ENCODE measurements around the gene NOS1AP.

NOS1AP gene

DNA sequence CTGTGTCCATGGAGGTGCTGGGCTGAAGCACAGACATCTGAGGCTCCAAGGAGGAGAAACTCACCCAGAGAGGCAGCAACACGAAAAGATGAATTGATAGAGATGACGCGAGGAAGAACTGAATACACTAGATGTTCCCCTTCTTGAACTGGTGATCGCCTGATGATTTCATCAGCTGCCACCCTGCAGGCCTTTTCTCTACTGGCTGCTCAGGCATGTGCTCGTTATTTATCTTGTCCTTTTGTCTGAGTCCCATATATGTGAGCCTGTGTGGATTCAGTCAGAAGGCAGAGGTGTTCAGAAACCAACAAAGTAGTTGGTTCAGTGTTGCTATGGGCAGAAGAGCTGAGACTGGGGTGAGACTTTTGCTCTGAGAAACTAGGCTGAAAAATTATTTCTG is 202.9 kb downstream of the NOS1AP start:
- intact Hi-C loops (cut with DNase I; ENCODE audit: low total_unique reads) = no loop called here
- Histone ChIP-seq H3K27ac (no peak overlapping the region), H3K9me3 (no peaks in the 10 kb centered on the region), H3K4me3 (no peak overlapping the region), H3K4me1 (no peaks in the 10 kb centered on the region), H3K27me3 (no peaks in the 10 kb centered on the region), H3K36me3 (no peaks in the 10 kb centered on the region)
- TF ChIP-seq, protein P1, sequence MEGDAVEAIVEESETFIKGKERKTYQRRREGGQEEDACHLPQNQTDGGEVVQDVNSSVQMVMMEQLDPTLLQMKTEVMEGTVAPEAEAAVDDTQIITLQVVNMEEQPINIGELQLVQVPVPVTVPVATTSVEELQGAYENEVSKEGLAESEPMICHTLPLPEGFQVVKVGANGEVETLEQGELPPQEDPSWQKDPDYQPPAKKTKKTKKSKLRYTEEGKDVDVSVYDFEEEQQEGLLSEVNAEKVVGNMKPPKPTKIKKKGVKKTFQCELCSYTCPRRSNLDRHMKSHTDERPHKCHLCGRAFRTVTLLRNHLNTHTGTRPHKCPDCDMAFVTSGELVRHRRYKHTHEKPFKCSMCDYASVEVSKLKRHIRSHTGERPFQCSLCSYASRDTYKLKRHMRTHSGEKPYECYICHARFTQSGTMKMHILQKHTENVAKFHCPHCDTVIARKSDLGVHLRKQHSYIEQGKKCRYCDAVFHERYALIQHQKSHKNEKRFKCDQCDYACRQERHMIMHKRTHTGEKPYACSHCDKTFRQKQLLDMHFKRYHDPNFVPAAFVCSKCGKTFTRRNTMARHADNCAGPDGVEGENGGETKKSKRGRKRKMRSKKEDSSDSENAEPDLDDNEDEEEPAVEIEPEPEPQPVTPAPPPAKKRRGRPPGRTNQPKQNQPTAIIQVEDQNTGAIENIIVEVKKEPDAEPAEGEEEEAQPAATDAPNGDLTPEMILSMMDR (IDR thresholded peaks at IDR 0.05) = no peak
- DNase-seq = no peak

DNA sequence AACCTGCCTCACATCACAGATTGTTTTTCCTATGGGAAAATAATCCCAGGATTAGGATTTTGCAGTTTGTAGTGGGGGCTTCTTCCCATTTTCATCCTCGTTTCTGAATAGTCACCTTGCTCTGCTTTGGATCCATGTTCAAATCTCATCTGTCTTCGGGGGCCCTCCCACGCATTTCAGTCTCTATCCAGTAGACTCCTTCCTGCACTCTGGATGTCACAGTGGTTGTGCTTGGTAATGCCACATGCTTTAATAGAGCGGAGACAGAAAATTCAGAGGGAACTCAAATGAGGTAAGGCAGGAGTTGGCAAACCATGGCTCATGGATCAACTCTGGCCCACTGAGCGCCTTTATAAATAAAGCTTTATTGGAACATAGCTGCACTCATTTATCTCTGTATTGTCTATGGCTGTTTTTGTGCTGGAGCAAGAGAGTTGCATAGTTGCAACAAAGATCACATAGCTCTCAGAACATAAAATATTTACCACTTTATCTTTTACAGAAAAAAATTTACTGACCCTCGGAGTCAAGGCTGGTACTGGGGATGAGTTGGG is 206.2 kb downstream of the NOS1AP start:
- Histone ChIP-seq H3K4me3 (no peak overlapping the region), H3K4me1 (no peaks in the 10 kb centered on the region), H3K27me3 (no peaks in the 10 kb centered on the region), H3K36me3 (no peaks in the 10 kb centered on the region), H3K27ac (no peak overlapping the region), H3K9me3 (no peaks in the 10 kb centered on the region)
- DNase-seq = no peak
- TF ChIP-seq, protein P1 (IDR thresholded peaks at IDR 0.05) = no peak
- intact Hi-C loops (cut with DNase I; ENCODE audit: low total_unique reads) = loop anchor here (5.0 kb wide), 1 partner anchor 218 kb away; no protein-coding TSS in a partner anchor

DNA sequence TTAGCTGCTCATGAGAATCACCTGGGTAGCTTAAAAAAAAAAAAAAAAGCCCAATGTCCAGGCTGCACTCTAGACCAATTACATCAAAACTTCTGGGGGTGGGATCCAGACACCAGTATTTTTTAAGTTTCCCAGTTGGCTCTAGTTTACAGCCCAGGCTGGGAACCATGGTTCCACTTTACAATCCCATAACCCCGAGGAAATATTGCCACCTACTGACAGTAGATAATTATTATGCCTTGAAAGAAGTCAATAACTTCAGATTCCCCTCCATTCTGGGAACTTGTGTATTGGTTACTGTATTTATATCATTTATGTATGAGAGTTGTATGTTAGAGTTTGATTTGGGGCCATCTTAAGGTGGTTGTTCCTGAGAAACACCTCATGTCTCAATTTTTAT is 207.0 kb downstream of the NOS1AP start:
- H3K9me3 ChIP-seq = no peaks in the 10 kb centered on the region
- TF ChIP-seq, protein P1 (IDR thresholded peaks at IDR 0.05) = peak; percentile 34 to 41
- no peaks in the 10 kb centered on the region for H3K4me1 ChIP-seq
- intact Hi-C loops (cut with DNase I; ENCODE audit: low total_unique reads) = loop anchor here (5.0 kb wide), 1 partner anchor 219 kb away; no protein-coding TSS in a partner anchor
- no peak for DNase-seq
- H3K27ac ChIP-seq = no peak overlapping the region
- no peaks in the 10 kb centered on the region for H3K36me3 ChIP-seq
- H3K4me3 ChIP-seq = no peak overlapping the region
- no peaks in the 10 kb centered on the region for H3K27me3 ChIP-seq

DNA sequence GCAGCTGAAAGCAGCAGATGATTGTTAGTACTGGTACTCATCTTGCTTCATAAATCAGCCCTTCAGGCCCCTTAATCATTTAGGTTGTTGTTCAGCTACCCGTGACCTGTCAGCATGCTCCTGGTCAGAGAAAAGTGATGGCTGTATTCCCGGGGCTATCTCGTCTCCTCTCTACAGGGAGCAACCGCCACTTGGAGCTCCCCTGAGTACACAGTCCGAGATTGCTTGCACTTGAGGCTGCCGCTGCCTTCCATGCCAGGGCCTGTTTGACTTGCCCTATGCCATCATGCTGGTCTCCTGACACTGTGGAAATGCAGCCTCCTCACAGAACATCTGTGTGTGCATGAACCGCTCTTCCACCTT is 209.6 kb downstream of the NOS1AP start:
- DNase-seq = no peak
- H3K27ac ChIP-seq = no peak overlapping the region
- TF ChIP-seq, protein P1 (IDR thresholded peaks at IDR 0.05) = no peak
- no peaks in the 10 kb centered on the region for H3K27me3 ChIP-seq
- H3K36me3 ChIP-seq = no peaks in the 10 kb centered on the region
- intact Hi-C loops (cut with DNase I; ENCODE audit: low total_unique reads) = loop anchor here (5.0 kb wide), 1 partner anchor 222 kb away; no protein-coding TSS in a partner anchor
- H3K4me1 ChIP-seq = peaks cover 0 to 9% (median 0%) of the 10 kb centered on the region in 4 donors
- H3K9me3 ChIP-seq = no peaks in the 10 kb centered on the region
- no peak overlapping the region for H3K4me3 ChIP-seq

DNA sequence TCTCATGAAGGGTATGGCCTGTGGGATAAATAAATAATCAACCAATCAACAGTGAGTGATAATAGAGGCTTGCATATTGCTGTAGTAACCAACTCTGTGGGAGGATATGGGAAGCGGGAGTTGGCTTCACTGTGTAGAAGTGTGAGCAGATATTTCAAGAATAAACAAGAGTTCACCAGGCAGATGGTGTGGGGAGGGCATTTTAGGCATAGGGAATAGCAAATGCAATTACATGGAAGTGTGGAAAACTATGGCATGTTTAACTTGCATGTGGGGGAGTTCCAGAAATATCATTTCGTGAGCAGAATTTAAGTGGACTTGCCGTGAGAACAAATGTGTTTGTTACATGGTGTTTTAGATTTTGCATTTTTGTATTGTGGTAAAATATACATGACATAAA is 211.9 kb downstream of the NOS1AP start:
- H3K27ac ChIP-seq = no peak overlapping the region
- intact Hi-C loops (cut with DNase I; ENCODE audit: low total_unique reads) = no loop called here
- H3K36me3 ChIP-seq = no peaks in the 10 kb centered on the region
- H3K9me3 ChIP-seq = no peaks in the 10 kb centered on the region
- TF ChIP-seq, protein P1 (IDR thresholded peaks at IDR 0.05) = no peak
- no peak for DNase-seq
- H3K4me1 ChIP-seq = peaks cover 0 to 22% (median 6%) of the 10 kb centered on the region in 4 donors
- H3K27me3 ChIP-seq = peaks cover 0 to 3% of the 10 kb centered on the region in 2 donors
- no peak overlapping the region for H3K4me3 ChIP-seq

DNA sequence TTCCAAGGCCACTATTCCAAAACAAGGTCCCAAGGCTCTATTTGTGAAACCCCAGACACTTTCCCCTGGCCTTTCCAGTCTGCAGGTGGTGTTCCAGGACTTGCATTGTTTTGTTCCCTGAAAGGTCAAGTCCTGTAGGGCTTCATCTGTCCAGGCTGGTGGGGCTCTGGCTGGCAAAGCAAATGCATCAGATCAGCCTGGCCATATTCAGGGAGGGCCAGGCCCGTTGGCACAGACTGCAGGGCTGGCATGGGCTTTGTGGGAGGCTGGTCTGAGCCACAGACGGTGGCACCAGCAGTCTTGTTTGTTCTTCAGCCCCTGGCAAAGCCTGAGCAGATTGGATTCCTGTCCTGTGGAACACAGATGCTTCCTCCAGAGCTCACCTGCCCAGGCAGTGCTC is 214.2 kb downstream of the NOS1AP start:
- H3K4me1 ChIP-seq = peaks cover 0 to 22% (median 6%) of the 10 kb centered on the region in 4 donors
- TF ChIP-seq, protein P1 (IDR thresholded peaks at IDR 0.05) = no peak
- H3K36me3 ChIP-seq = no peaks in the 10 kb centered on the region
- peak; percentile 40 to 66 for DNase-seq
- H3K27me3 ChIP-seq = peaks cover 0 to 3% of the 10 kb centered on the region in 2 donors
- H3K27ac ChIP-seq = no peak overlapping the region
- intact Hi-C loops (cut with DNase I; ENCODE audit: low total_unique reads) = no loop called here
- no peaks in the 10 kb centered on the region for H3K9me3 ChIP-seq
- H3K4me3 ChIP-seq = no peak overlapping the region

All from tibial artery (tissue), 4 donors.